T-helper 1 cell (primary cell): ENCODE results near the gene KDM4C.
"Not testable (repeated sequence)": the region's sequence is repeated elsewhere in the genome, so short reads cannot be mapped to it uniquely, and the experiment has no call there.

Experiments
- DNase-seq, 5 donors: peaks; one replicate each; pipeline ENCODE4 v3.0.0-alpha.2; 2012 to 2020

KDM4C gene

DNA sequence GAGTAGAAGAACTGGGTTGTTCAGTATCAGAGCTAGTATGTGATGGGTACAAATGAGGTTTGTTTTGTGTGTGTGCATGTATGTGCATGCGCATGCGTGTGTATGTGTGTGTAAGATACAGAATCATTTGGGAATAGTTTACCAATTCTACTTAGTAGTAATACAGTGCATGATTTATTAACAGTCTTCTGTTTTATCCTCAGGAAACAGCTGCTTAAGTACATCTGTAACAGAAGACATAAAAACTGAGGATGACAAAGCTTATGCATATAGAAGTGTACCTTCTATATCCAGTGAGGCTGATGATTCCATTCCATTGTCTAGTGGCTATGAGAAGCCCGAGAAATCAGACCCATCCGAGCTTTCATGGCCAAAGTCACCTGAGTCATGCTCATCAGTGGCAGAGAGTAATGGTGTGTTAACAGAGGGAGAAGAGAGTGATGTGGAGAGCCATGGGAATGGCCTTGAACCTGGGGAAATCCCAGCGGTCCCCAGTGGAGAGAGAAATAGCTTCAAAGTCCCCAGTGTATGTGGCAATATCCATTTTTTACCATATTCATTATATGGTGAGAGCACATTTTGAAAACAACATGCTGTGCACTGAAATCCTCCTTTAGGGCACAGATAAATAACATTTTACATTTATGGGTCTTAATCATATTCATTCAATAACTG lies 228.5 kb downstream of the KDM4C start:
- no peak for DNase-seq

DNA sequence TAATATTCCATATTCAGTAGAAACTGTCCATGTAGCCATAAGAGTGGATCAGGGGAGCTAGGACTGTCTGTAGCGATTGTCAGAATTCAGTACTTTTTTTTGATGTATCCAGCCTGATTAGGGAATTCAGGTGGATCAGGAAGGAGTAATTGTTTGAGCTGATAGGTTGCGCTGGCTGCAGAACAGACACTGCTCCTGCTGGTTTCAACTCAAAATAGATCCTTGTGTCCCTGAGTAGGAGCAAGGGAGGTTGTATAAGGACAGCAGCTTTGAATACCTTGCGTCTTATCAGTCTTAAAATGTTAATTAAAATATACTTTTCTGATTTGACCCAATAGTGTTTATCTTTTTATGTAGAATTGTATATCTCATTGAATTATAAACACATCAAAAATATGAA lies 229.6 kb downstream of the KDM4C start:
- DNase-seq, result no peak

DNA sequence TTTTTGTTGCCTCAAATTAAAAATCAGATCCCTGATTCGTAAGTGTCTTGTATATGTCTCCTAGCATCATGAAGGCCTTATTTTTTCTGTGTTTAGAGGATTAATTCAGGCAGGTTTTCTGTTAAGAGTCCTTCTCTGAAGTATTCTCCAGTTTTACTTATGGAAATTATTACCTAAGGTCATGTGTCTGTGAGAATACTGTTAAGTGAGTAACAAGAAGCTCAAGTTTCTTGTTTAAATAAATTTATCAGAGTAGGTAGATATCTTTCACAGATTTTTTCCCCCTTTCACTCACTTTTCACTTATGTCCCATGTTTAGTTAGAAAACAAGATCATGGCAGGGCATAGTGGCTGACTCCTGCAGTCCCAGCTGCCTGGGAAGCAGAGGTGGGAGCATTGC lies 233.6 kb downstream of the KDM4C start:
- no peak for DNase-seq

DNA sequence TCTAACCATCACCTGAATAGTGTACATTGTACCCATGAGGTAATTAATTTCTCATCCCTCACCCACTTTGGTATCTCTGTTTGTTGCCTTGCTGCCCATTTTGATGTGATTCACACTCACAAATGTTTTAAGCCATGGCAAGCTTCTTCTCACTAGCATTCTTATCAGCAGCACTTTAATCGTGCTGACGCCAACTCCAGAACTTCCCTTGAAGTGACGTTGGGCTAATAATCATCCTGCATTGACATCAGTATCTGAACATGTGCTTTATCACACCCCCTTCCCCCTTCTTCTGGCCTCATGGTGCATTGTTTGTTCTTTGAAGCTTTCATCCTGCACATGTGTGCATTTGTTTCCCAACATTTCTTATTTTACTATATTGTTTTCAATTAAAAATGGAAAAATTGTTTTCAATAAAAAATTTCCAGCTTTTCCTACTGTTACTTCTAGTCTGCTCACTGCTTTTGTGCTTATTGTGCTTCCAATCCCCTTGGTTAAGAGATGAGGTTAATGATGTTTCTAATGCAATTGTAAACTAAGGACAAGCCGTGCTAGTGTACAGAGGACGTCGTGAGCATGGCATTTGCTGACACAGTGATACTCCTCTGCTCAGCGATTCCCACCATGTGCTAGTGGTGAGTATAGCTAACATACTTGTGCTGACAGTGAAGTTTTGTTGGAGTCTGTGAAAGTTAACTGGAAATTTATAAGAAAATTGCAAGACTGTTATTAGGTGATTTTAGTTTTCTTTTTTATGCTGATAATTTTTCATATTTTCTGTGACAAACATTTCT lies 238.5 kb downstream of the KDM4C start:
- DNase-seq, result no peak

DNA sequence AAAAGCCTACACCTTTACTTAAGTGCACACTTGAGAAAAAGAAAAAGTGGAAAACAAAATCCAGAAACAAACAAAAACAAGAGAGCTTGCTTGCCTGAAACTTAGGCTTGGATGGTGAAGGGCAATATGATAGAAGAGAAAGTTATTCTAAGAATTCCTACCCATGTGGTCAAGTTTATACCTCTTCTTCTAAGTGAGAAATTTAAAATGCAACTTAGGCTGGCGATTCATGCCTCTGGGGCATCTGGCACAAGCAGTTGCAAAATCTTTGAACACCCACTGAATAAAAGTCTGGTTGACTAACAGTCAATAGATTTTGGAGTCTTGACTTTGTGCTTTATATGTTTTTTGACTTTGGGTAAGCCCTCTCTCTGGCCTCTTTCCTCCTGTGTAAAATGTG lies 239.6 kb downstream of the KDM4C start:
- DNase-seq, result no peak

DNA sequence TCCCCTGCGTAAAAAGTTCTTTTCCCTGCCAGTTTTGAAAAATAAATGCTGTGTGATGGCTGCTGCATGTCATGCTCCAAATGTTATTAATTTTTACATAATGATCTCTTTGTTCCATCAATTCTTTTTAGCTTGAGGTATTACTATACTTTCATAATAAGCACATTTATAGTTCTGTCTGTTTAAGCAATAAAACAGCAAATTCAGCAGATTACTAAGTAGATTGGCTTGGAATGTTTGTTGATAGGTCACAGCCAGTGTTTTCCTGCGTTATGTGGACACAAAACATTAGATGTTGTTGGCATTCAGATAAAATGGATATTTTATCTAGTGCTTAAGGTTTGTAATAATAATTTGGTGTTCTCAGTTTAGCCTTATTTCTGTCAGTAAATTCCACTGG lies 242.0 kb downstream of the KDM4C start:
- no peak for DNase-seq

DNA sequence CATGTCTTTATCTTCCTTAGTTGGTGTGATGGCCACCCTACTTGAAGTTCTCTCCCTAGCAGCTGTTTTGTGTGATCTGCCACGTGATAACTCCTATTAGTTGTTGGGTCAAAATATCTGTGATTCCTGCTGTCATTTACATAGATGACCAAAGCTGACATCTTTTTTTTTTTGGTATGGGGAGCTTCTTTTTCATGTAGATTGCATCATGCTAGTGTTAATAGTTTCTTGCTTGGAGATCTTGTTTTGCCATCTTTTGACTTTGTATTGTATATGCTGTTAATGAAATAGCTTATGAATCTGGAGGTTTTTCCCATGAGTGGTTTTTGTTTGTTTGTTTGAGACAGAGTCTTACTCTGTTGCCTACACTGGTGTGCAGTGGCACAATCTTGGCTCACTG lies 243.8 kb downstream of the KDM4C start:
- DNase-seq, result no peak

DNA sequence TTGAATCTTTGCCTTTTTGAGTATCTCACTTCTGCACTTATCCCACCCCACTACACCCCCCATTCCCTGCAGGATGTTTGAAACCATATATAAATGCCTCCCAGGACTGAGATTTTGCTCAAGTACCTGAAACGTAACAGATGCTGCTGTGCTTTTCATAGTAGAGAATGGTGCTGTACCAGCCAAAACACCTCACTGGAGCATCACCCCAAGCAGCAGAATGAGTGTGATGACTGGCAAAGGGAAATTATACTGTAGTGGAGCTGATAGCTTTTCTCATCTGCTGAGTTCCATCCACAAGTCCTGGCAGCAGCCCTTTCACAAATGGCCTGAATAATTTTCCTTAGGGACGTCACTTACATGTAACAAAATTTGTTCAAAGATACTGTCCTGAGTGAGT lies 246.1 kb downstream of the KDM4C start:
- DNase-seq, result no peak

DNA sequence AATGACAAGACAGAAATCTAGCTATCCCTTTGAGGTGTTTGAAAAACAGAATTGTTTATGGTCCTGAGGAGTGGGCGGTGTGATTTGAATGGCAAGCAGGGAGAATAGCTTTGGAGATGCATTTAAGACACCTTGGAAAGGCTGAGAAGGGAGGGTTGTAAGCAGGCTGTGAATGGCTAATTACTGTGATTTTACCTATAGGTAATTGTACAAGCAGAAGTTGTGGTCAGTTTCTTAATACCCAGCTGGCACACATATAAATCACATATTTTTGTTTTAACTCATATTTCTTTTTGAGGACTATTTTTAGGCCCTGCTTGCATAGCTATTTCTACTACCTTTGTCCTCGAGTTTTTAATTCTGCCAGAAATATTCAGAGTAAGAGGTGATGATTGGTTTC lies 248.6 kb downstream of the KDM4C start:
- no peak for DNase-seq

DNA sequence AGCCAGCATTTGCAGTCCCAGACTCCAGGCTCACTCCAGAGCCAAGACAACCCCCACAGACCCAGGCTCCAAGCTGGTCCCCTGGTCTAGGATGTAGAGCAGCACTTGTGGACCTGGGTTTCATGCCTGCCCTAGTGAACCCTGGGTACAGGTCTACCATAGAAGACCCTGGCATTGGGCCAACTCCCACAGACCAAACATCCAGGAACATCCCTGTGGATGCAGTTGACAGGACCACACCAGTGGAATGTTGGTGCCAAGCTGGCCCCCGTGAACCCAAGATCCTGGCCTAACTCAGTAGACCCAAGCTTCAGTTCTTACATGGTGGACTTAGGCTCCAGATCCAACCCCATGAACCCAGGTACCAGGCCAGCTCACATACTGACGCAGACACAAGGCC lies 250.6 kb downstream of the KDM4C start:
- DNase-seq, result no peak

DNA sequence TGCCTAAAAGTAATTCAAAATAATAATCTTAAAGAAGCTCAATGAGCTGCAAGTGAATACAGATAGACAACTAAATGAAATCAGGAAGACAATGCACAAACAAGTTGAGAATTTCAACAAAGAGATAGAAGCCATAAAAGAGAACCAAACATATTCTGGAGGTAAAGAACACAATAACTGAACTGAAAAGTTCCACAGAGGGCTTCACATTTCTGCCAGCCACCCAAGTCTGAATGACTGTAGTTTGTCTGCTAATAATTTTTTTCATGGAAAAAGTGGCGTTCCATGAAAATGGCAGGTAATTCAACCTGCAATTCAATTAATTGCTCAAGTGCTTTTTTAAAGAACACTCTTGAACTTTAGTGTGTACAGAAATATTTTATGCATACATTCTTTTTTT lies 251.3 kb downstream of the KDM4C start:
- DNase-seq, result no peak

DNA sequence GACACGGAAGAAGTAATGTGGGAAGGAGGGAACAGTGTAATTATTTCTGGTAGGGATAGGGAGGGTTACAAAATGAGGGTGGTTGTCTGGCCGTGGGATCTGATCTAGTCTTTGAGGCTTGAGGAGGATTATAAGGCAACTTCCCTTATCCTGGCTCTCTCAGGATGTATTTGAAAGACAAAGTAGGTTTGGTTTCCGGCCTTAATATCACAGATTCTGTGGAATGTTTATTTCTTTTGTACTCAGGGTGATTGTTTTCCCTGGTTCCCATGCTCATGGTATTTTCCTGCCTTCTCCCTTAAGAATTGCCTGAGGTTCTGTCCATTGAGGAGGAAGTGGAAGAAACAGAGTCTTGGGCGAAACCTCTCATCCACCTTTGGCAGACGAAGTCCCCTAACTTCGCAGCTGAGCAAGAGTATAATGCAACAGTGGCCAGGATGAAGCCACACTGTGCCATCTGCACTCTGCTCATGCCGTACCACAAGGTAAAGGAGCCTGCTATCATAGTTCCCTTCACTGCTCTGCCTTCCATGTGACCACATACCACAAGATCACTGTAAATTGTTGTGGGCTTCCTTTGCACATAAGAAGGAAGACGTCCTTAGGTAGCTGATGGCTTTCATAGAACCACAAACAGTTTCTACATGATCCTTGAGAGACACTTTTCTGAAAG lies 253.8 kb downstream of the KDM4C start:
- peak in 1 of 5 donors; percentile 62 for DNase-seq

DNA sequence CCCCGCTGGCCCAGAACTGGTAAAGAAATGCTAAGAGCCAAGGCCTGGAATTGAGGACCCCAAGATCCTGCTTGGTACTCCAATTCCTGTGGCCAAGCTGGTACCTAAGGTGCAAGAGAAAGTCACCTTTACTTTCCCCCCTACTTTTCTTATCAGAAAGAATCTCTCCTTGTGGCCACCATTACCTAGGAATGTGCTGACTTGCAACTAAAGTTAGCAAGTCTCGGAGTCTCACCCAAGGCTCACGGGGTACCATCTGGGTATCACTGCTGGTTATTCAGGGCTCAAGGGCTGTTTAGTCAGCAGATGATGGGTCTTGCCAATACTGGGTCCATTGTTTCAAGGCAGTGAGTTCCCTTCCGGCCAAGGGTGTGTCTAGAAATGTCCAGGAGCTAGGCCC lies 270.2 kb downstream of the KDM4C start:
- no peak for DNase-seq

DNA sequence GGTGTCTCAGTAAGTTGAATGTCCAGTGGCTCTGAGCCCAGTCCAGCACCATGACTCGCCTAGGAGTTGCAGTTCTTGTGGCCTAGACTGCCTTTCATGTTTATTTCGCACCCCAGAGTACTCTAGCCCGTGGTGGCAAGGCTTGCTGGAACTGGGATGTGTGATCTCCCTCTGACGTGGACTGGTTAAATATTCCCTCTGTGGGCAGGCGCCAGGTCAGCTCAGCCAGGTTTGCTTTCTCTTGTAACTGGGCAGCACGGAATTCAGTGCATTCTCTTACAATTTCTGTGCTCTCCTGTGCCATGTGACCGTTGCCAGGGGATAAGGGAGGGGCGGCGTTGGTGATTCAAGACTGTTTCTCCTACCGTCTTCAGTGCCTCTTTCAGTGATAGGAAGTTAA lies 270.8 kb downstream of the KDM4C start:
- DNase-seq, result no peak

DNA sequence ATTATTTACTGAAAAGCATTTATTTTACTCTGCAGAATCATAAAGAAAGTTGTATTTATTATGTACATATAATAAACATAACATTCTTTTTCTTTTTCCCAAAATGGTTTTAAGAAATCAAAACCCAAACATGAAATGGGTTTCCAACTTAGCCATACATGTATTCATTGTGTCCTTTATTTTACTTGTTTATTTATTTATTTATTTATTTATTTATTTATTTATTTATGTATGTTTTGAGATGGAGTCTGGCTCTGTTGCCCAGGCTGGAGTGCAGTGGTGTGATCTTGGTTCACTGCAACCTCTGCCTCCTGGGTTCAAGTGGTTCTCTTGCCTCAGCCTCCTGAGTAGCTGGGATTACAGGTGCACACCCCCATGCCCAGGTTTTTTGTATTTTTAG lies 273.2 kb downstream of the KDM4C start:
- not testable (repeated sequence) for DNase-seq

DNA sequence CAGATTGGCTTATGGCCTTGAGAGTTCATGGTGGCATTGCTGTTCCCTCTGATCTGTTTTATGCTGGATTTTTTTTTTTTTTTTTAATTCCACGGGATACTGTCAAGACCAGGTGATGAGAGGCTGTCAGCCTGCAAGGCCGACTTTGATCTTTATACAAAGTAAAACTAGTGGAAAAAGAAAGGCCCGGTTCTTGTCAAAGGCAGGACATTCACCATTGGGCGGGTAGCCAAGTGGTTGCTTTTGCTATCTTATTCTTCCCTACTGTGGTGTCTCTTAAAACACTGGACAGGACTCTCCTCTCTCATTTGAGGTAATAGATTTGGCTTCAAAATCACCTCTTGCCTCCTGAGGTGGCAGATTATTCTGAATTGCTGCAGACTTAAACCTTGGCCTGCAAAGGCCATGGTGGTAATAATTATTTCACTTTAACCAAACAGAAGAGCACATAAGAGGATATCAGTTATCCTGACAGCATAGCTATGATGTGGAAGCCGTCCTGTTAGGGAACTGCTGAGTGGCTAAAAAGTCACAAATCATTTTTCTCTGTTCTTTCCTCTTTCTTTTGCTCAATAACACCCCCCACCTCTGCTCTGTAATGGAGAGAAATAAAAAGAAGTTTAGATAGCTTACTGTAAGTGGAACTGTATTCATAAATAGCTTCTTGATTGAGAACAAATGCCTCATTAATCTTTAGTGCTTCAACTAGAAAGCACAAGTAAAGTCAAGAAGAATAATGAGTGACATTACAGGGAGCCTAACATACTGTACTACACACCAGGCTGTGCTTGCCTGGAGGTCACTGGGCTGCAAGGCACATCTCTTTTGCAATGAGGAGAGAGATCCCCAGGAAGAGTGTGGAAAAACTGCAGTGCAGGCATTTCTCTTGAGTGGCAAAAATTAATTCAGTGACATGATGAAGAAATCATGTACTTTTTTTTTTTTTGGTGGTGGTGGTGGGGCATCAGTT lies 275.6 kb downstream of the KDM4C start:
- DNase-seq, result no peak

DNA sequence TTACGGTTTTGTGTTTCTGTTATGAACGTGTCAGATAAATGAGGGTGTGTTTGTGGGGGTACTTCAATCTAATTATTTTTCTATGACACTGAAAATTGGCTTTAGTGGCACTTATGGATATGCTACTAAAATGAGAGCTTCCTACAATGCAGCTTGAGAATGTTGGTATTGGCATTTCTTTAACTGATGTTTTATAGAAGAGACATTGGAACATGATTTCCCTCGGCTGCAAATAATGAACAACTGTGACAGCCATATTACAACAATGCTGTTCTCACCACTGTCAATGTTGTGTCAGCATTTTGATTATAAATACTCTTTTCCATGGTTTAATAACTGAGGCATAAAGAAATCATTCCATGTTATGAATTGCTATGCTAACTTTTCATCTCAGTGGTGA lies 279.4 kb downstream of the KDM4C start:
- DNase-seq, result no peak

DNA sequence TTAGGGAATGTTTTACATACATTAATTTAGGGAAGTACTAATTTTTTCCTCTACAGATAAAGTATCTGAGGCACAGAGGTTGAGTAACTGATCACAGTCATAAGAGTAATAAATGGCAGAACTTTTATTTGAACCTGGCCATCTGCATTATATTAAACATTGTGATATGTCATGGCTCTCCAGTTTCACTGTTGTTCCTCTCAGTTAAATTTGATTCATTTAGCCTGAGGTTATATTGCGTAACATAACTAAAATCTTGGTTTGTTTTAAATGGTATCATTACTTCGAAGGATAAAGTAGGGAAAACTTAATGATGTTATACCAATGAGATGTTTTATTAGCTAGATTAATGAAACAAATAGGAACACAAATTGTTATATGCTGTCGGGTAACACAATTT lies 284.4 kb downstream of the KDM4C start:
- DNase-seq, result no peak

DNA sequence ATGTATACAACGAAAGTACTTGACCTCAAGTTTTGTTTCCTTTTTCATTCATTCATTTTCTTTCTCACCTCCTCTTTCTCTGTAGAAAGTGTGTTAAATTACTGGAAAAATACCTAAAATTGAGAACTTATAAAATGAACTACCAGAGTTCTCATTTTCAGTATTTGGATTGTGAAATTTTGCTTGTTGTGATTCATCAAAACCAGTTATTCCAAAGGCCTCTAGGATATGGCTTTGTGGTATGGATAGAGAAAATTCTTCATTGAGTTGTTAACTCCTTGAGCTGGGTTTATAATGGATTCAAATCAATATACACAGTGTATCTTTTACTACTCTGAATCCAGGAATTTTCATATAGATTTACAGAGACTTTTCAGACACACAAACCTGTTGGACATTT lies 287.6 kb downstream of the KDM4C start:
- DNase-seq, result no peak

DNA sequence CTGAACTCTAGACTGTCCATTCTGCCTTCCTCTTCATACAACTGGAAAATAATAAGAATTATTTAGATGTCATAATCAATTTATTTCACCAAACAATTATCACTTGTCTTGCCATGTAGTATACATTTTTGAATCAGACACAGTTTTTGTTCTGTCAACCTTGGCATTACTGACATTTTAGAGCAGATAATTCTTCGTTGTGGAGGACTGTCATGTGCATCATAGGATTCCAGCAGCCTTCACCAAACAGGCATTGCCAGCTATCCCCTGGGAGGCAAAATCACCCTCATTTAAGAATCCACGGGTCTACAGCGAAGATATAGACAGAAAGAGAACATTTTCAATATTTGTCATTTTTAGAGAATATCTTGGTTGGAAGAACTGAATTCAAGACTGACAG lies 293.9 kb downstream of the KDM4C start:
- DNase-seq, result no peak

DNA sequence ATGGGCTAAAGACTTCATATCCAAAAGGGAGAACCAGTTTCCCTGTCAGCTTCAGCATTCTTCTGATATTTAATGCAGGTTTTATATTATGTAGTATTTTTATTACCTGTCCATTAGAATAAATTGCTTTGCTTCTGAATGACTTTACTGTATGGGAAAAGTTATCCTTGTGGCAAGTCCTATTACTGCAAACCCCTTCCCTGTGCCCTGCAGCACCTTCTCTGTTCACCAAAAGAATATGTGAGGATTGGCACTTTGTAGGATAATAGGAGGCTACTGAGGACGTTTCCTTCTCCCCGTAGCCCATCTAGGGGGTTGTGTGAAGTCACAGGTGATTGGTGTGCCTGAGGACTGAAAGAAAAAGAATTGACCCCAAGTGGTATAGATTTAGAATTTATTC lies 296.1 kb downstream of the KDM4C start:
- DNase-seq, result no peak

DNA sequence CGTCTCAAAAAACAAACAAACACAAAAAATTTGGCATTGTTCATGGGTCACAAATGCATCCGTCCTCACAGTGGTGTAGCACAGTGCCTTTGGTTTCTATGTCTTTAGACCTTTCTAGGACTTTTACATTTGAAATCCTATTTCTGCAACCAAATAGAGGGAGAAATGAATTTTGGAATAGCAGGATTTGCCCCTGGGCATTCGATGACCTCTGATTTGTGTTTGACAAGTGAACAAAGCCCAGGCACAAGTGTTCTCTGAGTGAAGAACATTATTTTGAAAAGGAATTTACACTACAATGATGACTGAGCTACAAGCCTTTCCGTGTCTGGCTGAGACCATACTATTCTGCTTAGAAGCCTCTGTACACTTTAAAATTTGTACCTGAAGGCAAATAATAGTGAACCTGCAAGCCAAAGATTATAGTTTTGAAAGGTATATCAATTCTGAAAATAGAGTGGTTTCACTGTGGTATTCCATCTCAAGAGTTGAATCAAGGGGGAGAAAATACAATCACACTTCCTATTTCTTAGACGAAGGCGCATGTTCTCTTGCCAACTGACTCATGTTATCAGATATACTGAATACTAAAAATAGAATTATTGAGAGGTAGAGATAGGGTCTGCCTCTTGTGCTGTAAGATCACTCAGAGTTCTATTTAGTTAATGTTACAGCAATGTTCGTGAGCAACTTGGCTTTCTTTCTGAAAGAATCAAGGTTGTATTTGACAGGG lies 297.6 kb downstream of the KDM4C start:
- no peak for DNase-seq
